Activated T-cell treated with anti-CD3 and anti-CD28 coated beads, Interleukin-2, amount 50 U/mL, for 24 hours (primary cell): ENCODE measurements around the gene BTLA.
A peak's percentile ranks its signal among the peaks of the same experiment; 100 is the strongest.
"Not testable (repeated sequence)": the region's sequence is repeated elsewhere in the genome, so short reads cannot be mapped to it uniquely, and the experiment has no call there.

ENCODE experiments used
- DNase-seq: peaks from one replicate; pipeline ENCODE4 v3.0.0-alpha.2; 2020
- H3K27ac Mint-ChIP-seq: 2 replicates; pipeline ENCODE4 v1.8.0; 2020; ENCODE audit warnings: mild to moderate bottlenecking, mixed read lengths
- H3K27me3 Mint-ChIP-seq: 2 replicates; pipeline ENCODE4 v1.8.0; 2020; ENCODE audit warnings: mixed read lengths
- H3K36me3 Mint-ChIP-seq: 2 replicates; pipeline ENCODE4 v1.8.0; 2020; ENCODE audit warnings: low read depth, mixed read lengths
- H3K4me1 Mint-ChIP-seq: 2 replicates; pipeline ENCODE4 v1.8.0; 2020; ENCODE audit warnings: low read depth, mixed read lengths
- H3K4me3 Mint-ChIP-seq: 2 replicates; pipeline ENCODE4 v1.8.0; 2020; ENCODE audit warnings: mild to moderate bottlenecking, moderate library complexity, mixed read lengths
- H3K9me3 Mint-ChIP-seq: 2 replicates; pipeline ENCODE4 v1.8.0; 2020; ENCODE audit warnings: mixed read lengths

BTLA gene

GRCh38 chr3:112498914-112499711 lies at the start of gene BTLA:
Gene BTLA (minus strand): TSS chr3:112499472. CDS start chr3:112499358, 114 bp downstream.
- Mint-ChIP-seq H3K36me3 (peaks cover 38% of the 10 kb centered on the region), H3K4me1 (peaks cover 64% of the 10 kb centered on the region), H3K4me3 (peak within 1 kb of the TSS; percentile 94), H3K27ac (peak within 1 kb of the TSS; percentile 96), H3K9me3 (peaks cover 4% of the 10 kb centered on the region), H3K27me3 (no peaks in the 10 kb centered on the region)
- no peak for DNase-seq

DNA sequence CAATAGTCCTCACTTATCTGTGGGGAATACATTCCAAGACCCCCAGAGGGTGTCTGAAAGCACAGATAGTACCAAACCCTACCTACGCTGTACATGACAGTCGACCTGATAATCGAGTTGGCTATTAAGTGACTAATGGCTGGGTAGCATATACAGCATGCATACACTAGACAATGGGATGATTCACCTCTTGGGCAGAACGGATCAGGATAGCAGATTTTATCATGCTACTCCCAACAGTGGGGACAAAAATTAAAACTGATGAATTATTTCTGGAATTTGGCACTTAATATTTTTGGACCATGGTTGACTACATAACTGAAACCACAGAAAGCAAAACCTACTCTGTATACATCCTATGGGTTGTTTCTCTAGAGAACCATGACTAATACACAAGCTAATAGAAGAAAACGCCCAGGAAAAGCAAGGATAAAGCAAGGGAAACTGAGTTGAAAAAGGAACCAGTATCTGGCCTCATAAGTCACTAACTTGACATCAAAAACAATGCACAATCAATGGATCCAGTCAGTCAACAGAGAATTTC lies 47.0 kb upstream of the BTLA start:
- no peaks in the 10 kb centered on the region for H3K27me3 Mint-ChIP-seq
- no peaks in the 10 kb centered on the region for H3K9me3 Mint-ChIP-seq
- peaks cover 84% of the 10 kb centered on the region for H3K36me3 Mint-ChIP-seq
- DNase-seq: no peak
- no peak overlapping the region for H3K27ac Mint-ChIP-seq
- peaks cover 16% of the 10 kb centered on the region for H3K4me1 Mint-ChIP-seq
- H3K4me3 Mint-ChIP-seq: no peak overlapping the region

DNA sequence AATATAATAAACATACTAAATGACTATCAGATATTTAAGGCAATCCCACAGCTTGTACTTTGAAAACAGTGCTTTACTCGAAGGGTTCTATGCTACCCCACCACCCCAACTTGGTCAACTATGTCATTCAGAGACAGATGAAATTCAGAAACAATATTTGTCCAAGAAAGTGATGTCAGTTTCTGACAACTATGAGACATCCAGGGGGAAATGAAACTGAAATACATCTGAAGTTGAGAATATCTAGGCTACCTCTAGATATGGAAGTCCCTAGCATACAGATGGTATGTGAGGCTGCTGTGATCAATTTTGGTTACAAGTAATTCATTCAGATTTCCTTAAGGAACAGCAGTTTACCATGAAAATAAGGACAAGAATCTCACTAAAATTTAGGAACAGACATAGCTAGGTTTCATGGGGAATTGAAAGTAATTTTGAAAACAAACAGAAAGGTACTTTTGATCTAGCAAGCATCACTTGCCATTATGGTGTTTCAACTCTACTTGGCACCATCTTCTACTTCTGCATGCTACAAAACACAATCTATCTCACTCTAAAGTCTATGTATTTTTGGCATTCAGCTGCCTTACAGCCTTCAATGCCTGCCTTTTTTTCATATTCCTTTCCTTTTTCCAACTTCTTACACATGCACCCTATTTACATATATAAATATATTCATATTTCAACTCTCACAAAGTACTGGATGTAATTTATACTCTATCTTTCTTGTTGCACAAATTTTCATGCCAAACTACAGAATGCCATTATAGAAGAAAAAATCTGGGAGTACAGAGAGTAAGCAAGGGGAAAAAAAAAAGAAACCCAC lies 40.8 kb upstream of the BTLA start:
- no peaks in the 10 kb centered on the region for H3K9me3 Mint-ChIP-seq
- H3K27me3 Mint-ChIP-seq: no peaks in the 10 kb centered on the region
- H3K36me3 Mint-ChIP-seq: peaks cover 92% of the 10 kb centered on the region
- peak overlapping the region; percentile 80 for H3K27ac Mint-ChIP-seq
- peaks cover 37% of the 10 kb centered on the region for H3K4me1 Mint-ChIP-seq
- no peak overlapping the region for H3K4me3 Mint-ChIP-seq
- no peak for DNase-seq

GRCh38 chr3:112531358-112531781 lies 32.1 kb upstream of the BTLA start:
- no peak for DNase-seq
- H3K4me3 Mint-ChIP-seq: no peak overlapping the region
- peaks cover 79% of the 10 kb centered on the region for H3K36me3 Mint-ChIP-seq
- H3K27me3 Mint-ChIP-seq: no peaks in the 10 kb centered on the region
- peaks cover 9% of the 10 kb centered on the region for H3K4me1 Mint-ChIP-seq
- H3K27ac Mint-ChIP-seq: no peak overlapping the region
- no peaks in the 10 kb centered on the region for H3K9me3 Mint-ChIP-seq

DNA sequence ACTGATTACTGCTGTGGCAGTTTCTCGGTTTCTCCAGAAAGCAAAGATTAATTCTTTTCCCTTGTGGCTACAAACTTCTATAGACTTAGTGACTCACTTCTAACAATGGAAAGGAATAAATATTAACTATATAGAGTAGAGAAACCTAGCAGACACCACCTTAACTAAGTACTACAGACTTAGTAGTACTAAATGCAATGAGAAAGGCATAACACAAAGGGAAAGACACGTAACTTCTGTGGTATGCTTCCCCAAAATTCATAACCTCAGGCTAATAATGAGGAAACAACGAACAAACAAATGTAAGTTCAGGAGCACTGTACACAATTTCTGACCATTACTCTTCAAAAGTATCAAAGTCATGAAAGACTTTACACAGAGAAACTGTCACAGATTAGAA lies 31.3 kb upstream of the BTLA start:
- H3K27me3 Mint-ChIP-seq: no peaks in the 10 kb centered on the region
- peaks cover 71% of the 10 kb centered on the region for H3K36me3 Mint-ChIP-seq
- no peak overlapping the region for H3K4me3 Mint-ChIP-seq
- no peaks in the 10 kb centered on the region for H3K9me3 Mint-ChIP-seq
- H3K27ac Mint-ChIP-seq: no peak overlapping the region
- H3K4me1 Mint-ChIP-seq: peaks cover 4% of the 10 kb centered on the region
- DNase-seq: no peak

GRCh38 chr3:112524127-112524526 lies 24.9 kb upstream of the BTLA start:
- Mint-ChIP-seq H3K4me1 (peaks cover 10% of the 10 kb centered on the region), H3K36me3 (peaks cover 24% of the 10 kb centered on the region)
- H3K27me3 Mint-ChIP-seq, DNase-seq, H3K4me3 Mint-ChIP-seq, H3K27ac Mint-ChIP-seq, H3K9me3 Mint-ChIP-seq: not testable (repeated sequence)

DNA sequence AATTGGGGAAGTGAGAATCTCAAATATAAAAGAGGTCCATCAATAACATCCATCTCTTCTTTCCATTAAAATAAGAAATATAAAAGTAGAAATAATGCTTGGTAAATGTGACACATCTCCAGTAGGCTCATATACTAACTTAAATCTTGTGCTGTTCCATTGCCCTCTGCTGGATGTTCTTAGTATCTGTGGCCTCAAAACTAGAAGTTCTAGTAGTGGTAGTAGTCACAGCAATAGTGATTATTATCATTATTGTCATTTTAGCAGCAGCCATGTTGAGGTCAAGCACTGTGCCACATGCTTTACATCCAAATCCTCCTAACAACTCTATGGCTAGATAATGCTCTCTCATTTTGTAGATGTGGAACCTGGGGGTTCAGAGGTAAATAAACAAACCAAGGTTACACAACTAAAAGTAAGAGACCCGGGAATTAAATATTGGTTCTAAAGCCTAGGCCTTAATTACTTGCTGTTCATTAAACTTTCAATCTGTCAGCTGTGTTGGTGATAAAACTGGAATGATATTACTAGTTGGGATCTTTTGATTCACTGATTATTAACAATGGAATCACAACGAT lies 20.2 kb upstream of the BTLA start:
- Mint-ChIP-seq H3K36me3 (peaks cover 7% of the 10 kb centered on the region), H3K27me3 (no peaks in the 10 kb centered on the region), H3K9me3 (peaks cover 2% of the 10 kb centered on the region), H3K4me3 (no peak overlapping the region), H3K4me1 (peaks cover 32% of the 10 kb centered on the region), H3K27ac (peak overlapping the region; percentile 85)
- no peak for DNase-seq

DNA sequence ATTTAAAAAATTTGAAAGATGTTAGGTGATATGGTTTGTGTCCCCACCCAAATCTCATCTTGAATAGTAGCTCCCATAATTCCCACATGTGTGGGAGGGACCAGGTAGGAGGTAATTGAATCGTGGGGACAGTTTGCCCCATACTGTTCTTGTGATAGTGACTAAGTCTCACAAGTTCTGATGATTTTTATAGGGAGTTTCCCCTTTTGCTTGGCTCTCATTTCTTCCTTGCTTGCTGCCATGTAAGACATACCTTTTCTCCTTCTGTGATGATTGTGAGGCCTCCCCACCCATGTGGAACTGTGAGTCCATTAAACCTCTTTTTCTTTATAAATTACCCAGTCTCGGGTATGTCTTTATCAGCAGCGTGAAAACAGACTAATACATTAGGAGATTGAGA lies 19.7 kb upstream of the BTLA start:
- H3K4me1 Mint-ChIP-seq: peaks cover 36% of the 10 kb centered on the region
- not testable (repeated sequence) for H3K36me3 Mint-ChIP-seq, H3K27me3 Mint-ChIP-seq, H3K4me3 Mint-ChIP-seq, H3K9me3 Mint-ChIP-seq, DNase-seq
- peak overlapping the region; percentile 85 for H3K27ac Mint-ChIP-seq

DNA sequence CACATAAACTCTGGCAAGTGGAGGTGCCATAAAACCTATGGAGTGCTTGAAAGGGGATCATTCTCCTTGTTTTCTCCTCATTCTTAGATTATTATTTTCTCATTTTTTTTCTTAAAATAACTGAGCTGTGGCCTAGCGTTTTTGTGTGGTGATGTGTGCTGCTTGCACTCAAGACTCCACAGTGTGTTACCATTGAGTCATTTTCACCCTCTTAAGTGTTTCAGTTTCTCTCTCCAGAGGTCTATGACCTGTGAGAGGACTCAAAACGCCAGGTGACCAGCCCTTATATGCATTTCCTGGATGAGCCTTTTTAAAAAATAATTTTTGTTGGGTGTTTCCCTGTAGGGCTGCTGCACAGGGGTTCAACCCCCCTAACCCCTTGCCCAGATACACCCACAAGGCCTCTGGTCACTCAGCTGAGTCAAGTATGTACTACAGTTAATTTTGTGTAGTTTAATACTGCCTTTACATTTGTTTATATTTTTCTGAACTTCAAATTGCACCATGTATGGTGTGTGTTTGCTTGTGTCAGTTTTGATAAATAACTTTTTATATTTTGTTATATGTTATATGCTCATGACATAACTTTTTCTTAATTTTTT lies 15.4 kb upstream of the BTLA start:
- DNase-seq: no peak
- no peaks in the 10 kb centered on the region for H3K27me3 Mint-ChIP-seq
- H3K9me3 Mint-ChIP-seq: peaks cover 8% of the 10 kb centered on the region
- peaks cover 5% of the 10 kb centered on the region for H3K36me3 Mint-ChIP-seq
- H3K27ac Mint-ChIP-seq: peak overlapping the region; percentile 51
- peaks cover 35% of the 10 kb centered on the region for H3K4me1 Mint-ChIP-seq
- no peak overlapping the region for H3K4me3 Mint-ChIP-seq

GRCh38 chr3:112512320-112512719 lies 13.0 kb upstream of the BTLA start:
- Mint-ChIP-seq H3K4me3 (no peak overlapping the region), H3K36me3 (peaks cover 5% of the 10 kb centered on the region), H3K9me3 (peaks cover 6% of the 10 kb centered on the region), H3K27me3 (no peaks in the 10 kb centered on the region), H3K27ac (no peak overlapping the region), H3K4me1 (peaks cover 25% of the 10 kb centered on the region)
- no peak for DNase-seq

DNA sequence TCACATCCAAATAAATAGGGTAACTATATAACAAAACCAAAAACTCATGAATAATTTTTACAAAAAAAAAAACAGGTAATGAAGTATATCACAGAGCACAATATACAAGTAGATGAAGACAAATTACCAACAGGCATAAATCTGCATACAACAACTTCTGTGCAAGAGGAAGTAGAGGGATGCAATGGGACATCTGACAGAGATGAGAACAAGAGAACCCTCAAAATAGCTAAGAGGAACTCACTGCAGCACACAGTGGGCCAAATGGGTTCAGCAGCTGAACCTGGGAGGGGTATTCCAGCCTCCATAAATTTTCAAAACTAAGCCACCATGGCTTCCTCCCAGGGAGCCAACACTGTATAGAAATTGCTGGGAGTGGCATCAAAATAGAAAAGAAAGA lies 9.6 kb upstream of the BTLA start:
- no peak overlapping the region for H3K27ac Mint-ChIP-seq
- no peak for DNase-seq
- no peak overlapping the region for H3K4me3 Mint-ChIP-seq

DNA sequence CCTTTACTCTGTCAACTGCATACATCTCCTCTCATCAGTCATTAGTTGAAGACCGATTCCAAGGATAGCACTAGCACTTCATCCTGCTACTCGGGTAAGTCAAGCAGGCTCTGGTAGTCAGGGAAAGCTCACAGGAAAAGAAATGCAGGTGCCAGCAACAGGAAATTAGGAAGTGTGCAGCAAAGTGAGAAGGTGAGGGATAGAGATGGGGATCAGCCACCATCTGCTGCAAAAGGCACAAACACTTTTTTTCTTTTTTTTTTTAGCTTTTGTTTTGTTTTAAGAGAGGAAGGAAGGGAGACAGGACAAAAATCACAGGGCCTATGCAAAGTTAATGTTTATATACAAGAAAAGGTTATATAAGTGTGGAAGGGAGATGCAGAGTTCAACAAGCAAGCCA lies 9.0 kb upstream of the BTLA start:
- Mint-ChIP-seq H3K4me1 (peaks cover 34% of the 10 kb centered on the region), H3K9me3 (peaks cover 6% of the 10 kb centered on the region), H3K36me3 (peaks cover 5% of the 10 kb centered on the region), H3K27ac (no peak overlapping the region), H3K27me3 (no peaks in the 10 kb centered on the region), H3K4me3 (no peak overlapping the region)
- no peak for DNase-seq

More for the DNA sequence above, 9.6 kb upstream of the BTLA start:
- peaks cover 6% of the 10 kb centered on the region for H3K9me3 Mint-ChIP-seq
- no peaks in the 10 kb centered on the region for H3K27me3 Mint-ChIP-seq
- peaks cover 28% of the 10 kb centered on the region for H3K4me1 Mint-ChIP-seq
- peaks cover 5% of the 10 kb centered on the region for H3K36me3 Mint-ChIP-seq

DNA sequence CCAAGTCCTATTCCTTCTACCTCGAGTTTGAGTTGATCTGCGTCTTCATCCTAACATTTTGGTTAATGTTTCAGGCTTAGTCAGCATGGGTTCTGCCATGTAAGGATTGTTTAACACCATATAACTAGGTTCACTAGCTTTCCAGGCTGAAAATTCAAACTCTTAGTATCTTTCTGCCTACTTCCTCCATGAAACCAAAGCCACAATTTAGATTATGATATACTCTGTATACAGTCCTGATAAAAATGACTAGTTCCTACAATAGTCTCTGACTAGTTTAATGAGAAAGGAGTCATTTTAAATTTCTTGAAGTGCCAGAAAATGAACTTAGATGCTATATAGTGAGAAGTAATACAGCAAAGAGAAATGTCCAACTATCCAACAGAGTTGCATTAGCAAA lies 6.6 kb upstream of the BTLA start:
- no peak for DNase-seq
- H3K4me3 Mint-ChIP-seq: no peak overlapping the region
- no peaks in the 10 kb centered on the region for H3K9me3 Mint-ChIP-seq
- peaks cover 46% of the 10 kb centered on the region for H3K4me1 Mint-ChIP-seq
- no peaks in the 10 kb centered on the region for H3K36me3 Mint-ChIP-seq
- no peaks in the 10 kb centered on the region for H3K27me3 Mint-ChIP-seq
- H3K27ac Mint-ChIP-seq: no peak overlapping the region

- peaks cover 4% of the 10 kb centered on the region for H3K36me3 Mint-ChIP-seq
- no peaks in the 10 kb centered on the region for H3K9me3 Mint-ChIP-seq
- H3K27ac Mint-ChIP-seq: no peak overlapping the region
- H3K27me3 Mint-ChIP-seq: no peaks in the 10 kb centered on the region
- no peak for DNase-seq
- no peak overlapping the region for H3K4me3 Mint-ChIP-seq
- H3K4me1 Mint-ChIP-seq: peaks cover 60% of the 10 kb centered on the region
Measured at GRCh38 chr3:112504123-112504522, 4.9 kb upstream of the BTLA start.
